GM12891 (cell line): ENCODE data around the gene MEI1.

Experiments used
- POLR2A ChIP-seq: IDR thresholded peaks from 2 replicates; pipeline ENCODE4 v1.6.1; 2011; ENCODE audit warnings: low read depth, low read length, control low read depth
- POLR2AphosphoS5 ChIP-seq: IDR thresholded peaks from 2 replicates; pipeline ENCODE4 v1.6.1; 2011; ENCODE audit warnings: low read depth, low read length, control low read depth
- SPI1 ChIP-seq: IDR thresholded peaks from 2 replicates; pipeline ENCODE4 v1.6.1; 2011; ENCODE audit warnings: low read depth, low read length, control low read depth
- TAF1 ChIP-seq: IDR thresholded peaks from 2 replicates; pipeline ENCODE4 v1.6.1; 2011; ENCODE audit warnings: low read depth, low read length, control low read depth

DNA sequence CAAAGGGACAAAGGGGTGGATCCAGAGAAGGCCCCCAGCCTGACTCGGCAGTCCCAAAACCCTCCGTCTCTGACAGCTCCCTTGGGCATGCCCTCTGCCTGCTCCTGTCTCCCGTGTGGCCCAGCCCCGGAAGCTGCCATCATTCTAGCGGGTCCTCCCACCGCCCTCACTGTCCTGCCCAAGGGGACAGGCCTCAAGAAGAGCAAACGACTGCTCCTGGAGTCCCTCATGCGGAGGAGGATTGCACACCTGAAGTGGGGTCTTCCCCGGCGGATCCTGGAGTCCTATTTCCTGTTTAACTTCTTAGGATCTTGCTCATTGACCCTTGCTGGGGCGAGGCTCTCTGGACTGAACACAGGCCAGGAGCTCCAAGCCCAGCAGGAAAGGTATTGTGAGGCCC, 2.6 kb upstream of the MEI1 start:
- TF ChIP-seq POLR2A (no peak), POLR2AphosphoS5 (no peak), SPI1 (no peak), TAF1 (no peak)
